GM21576 (cell line): ENCODE results near the gene CFAP45.

Experiments
- ATAC-seq: cut with Tn5 transposase; IDR thresholded peaks from one replicate; pipeline ENCODE4 v1.9.1; 2021; ENCODE audit warnings: mild to moderate bottlenecking, moderate library complexity; ENCODE audit not compliant: unreplicated experiment

Gene CFAP45

DNA sequence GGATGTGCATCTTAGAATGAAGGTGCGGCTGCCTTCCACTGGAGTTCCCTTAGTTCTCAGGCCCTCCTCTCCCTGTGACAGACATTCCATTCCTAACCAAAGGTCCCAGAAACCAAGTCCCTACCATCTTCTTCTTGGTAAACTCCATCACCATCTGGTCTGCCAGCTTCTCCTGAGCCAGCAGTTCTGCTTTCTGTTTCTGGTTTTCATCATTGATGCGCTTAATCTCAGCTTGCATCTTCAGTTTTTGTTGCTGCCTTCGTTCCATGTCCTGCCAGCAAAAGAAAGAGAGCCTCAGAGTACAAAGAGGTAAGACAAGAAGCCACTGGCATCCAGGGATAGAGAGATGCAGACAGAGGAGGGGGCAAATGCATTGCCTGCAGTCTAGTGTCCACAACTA lies 19.5 kb downstream of the CFAP45 start:
- no peak for ATAC-seq

DNA sequence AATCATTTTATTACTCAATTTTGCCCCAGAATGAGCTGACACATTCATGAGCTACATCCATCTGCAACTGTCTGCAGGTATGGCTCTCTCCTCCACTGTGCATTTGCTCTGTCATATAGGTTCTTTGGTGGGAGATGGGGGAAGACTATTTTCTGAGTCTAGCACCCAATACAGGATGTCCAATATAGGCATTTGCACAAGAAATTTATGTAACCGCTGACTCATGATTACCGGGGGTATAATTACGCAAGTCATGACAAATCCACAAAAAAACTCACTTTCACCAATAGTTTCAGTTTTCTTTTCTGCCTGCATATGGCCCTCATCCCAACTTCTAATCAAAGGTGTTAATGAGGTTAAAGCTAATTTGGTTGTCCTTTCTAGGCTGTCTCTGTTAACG lies 20.0 kb downstream of the CFAP45 start:
- ATAC-seq: no peak

DNA sequence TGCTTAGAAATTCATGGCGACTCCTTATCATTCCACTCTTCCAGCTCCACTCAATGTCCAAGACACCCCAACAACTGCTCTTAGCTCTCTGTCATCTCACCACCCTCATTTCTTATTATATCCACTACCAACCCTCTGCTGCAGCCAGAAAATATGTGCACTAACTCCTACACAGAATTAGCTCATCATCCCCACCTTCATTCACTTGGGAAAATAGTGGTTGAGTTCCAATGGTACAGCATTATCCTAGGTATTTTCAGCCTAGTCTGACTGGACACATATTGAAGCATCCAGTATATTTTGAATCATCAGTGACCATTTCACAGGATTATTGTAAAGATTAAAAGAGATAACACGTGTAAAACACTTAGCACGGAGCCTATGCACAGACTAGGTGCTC lies 20.8 kb downstream of the CFAP45 start:
- no peak for ATAC-seq

DNA sequence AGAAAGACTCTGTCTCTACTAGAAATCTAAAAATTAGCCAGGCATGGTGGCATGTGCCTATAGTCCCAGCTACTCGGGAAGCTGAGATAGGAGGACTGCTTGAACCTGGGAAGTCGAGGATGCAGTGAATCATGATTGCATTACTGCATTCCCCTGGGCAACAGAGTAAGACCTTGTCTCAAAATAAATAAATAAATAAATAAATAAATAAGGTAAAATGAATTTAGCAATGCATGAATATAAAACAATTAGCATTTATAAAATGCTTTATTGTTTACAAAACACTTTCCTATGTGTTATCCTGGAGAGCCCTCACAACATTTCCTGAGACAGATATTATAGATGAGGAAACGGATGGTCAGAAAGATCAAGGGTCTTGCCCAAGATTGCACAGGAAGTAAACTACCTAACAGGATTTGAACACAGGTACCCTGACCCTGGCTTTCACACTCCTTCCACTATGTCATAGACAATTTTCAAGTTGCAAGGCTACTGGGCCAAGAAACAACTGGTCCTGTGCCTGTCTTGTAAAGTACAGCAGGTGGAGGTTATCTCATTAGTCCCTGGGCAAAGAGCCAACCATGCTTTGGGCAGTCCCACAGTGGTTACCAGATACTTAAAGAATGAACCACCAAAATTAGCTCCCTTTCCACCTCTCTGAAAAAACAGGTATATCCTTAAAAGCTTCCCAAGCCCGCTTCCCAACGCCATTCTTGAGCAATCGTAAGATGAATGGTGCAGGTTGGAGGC lies 22.1 kb downstream of the CFAP45 start:
- ATAC-seq: no peak

DNA sequence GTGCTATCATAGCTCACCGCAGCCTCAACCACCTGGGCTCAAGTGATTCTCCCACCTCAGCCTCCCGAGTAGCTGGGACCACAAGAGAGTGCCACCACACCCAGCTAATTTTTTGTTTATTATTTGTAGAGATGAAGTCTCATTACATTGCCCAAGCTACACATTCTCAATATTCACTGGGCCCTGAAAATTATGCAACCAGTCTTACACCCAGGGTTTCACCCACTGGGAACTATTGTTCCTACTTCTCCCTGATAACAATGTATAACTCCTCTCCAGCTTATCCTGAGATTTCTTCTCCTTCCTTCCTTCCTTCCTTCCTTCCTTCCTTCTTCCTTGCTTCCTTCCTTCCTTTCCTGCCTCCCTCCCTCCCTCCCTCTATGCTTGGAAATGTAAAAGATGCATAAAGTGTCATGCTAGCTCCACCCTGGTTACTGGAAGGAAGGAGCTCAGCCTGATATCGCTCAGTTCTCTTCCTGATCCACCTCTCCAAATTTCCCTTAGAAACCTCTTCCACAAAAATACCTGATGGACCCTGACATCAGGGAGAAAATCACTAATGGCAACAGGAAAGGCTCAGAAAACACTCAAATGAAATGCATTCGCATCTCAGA lies 26.3 kb downstream of the CFAP45 start:
- ATAC-seq: no peak

DNA sequence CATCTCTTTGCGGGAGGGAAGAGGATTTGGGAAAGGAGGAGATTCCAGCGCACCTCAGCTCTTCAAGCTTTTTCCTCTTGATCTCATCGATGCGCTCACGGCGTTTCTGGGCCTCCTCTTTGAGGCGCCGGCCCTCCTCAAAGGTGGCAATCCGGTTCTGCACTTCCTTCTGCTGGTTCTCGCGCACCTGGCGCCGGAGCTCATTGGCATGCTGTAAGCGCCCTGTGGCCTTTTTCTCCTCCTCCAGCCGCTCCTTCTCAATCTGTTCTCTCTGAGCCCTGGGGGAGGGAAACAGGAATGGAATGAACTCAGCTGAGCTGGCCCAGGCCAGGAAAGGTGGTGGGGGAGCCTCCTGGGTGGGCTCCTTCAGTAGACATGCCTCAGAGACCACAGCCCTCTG lies 27.1 kb downstream of the CFAP45 start:
- no peak for ATAC-seq

DNA sequence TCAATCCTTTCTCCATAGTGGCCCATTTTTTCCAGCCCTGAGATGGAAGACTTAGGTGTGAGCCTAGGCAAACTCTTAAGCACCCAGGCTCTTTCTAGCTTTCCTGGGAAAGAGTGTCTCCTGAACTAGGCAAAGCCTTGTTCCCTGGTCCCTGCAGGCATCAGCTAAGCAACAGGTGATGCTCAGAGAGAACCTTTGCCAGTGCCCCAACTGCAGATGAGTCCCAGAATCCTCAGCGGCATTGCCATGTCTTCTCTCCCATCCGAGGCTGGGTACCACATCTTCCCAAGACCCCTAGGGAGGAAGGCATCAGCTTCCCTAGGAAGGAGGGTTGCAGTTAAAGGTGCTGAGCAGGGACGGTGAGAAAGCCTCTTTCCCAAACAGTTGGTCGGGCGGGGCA lies 29.3 kb downstream of the CFAP45 start:
- ATAC-seq: no peak

DNA sequence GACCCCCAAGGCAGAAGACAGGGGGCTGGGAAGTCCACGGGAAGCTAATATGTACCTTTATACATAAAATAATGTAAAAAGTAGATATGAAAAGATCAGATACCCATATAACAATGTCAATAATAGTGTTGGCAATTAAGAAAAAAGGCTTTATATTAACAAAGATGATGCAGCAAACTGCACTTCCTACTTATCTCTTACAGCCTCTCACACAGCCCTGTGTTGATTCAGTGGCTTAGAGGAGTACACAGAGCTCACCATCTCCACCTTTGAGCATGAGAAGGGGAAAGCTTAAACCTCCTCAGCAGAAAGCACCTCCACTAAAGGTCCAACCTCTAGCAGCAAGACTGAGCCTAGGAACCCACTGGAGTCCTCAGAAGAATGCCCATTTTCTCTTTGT lies 30.4 kb downstream of the CFAP45 start:
- ATAC-seq: no peak

DNA sequence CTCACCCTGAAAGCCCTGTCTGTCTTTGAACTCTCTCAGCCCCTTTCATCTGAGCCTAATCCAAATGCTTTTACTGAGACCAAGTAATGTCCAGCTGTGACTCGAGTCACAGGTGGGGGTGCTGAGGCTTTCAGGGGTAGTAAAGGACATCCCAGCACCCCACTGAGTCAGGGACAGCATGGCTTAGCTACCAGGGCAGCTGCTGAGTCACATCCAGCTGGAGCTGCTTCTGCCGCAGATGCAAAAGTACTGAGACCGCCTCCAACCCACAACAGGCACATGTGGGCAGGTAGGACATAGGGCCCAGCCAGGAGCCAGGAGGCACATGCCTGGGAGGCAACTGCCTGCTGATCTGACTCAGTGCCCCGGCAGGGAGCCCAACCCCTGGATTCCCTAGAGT lies 30.8 kb downstream of the CFAP45 start:
- no peak for ATAC-seq

DNA sequence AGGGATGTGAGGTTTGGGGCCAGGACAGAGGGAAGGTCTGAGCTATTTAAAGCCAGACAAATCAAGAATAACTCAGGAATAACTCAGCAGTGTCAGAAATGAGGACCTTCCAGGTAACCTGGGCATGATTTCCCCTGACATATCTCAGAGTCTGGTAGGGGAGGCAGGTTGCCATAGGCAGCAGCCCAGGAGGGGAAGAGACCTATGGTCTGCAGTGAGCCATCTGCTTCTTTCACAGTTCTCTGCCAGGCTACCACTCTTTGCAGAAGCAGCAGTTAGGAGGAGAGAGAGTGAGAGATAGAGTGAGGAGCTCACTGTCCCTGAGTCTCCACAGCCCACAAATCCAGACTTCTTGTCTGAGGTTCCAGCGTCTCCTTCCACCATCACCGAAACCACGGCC lies 31.2 kb downstream of the CFAP45 start:
- no peak for ATAC-seq

DNA sequence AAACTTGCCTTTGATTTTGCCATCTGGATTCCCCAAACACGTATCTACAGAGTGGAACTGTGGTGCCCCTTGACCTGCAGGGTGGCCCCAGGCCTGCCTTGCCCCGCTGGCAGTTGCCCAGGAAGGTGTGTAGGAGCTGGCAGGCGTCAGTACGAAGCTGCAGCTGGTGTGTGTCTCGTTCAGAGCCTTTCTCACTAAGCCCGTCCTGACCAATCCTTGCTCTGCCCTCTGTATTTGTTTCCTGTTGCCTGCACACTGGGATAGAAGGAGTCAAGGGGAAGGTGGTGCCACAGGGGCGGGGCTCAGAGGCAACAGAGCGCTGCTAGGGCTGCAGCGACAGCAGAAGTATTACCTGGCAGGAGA lies 32.3 kb downstream of the CFAP45 start:
- ATAC-seq: no peak

DNA sequence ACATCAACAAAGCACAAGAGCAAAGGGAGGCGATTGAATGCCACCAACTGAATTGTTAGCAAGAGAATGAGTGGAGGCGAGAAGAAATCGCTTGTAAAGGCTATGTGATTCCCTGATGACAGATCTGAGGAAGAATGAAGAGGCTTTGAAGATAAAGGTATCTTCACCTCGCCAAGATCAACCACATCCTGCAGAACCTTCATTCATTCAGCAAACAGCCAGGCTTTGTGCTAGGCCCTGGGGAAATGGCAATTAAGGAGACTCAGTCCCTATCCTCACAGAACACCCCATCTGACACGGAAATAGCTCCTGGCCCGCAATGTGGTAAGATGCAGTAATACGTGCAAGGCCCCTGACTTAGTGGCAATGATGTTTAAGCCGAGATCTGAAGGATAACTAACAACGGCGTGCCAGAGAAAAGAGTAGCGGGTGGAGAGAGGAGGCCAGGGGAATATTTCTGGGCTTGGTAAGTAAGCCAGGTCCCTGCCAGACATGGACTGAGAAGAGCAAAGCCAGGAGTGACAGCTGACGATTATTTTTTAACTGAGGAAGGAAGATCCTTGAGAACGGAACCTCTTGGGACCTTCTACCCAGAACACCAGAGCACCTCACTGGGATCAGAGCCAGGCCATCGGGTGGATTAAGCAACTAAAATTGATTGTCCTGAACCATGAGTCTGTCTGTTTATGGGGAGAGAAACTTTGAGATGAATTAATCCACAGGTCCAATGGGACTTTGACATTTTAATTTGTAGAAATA lies 32.9 kb downstream of the CFAP45 start:
- ATAC-seq: no peak

DNA sequence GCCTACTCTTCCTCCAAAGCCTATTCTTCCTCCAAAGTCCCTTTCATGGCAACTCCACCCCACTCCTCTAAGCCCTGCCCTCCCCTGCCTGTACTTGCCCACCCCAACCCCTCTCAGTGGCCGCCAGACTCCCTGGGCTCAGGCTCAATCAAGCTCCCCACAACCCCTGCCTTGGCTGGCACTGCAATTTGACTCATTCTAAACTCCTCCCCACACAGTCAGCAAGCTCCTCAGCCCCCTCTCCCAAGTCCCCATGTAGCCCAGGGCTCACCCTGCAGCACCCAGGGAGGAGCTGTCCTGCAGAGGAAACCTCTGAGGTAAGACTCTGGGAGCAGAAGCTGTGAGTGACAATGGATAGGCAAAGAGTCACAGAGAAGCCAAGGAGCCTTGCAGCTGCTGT lies 33.9 kb downstream of the CFAP45 start:
- no peak for ATAC-seq

DNA sequence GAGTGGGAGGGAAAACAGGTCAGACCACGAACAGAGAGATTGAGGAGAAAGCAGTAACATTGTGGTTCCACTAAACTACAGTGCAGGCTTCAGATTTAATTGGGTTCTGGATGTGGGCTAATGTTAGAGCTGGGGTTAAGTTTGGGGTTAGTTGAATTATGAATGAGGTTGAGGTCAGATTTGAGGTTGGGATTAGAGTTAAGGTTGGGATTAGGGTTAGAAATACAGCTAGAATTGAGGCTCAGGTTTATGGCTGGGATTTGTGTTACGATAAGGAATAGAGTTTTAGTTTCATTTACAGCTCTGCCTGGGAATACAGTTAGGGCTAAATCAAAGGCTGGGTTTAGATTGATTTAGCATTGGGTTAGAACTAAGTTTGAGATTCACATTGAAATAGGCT lies 35.7 kb downstream of the CFAP45 start:
- no peak for ATAC-seq

DNA sequence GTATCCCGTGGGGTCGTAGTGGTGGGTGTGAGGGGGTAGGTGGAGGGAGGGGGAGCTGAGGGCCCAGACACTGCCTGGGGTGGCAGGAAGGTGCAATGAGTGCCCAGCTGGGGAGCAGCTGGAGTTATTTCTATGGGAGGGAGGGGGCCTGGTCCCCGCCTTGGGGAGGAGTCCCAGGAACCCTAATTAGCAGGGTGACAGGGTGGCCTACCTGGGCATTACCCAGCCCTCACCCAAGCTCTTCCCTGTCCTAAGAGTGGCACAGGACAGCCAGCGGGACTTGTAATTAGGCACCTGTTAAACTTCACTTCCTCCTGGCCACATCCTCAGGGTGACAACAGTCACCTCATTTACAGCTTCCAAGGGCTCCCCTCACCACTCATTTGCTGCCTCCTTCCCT lies 37.4 kb downstream of the CFAP45 start, which contains the start of gene VSIG8:
TSS of gene VSIG8 (minus strand) at position 101 of the 400 bp plus-strand sequence. CDS start 136 bp downstream, outside the sequence.
- no peak for ATAC-seq

DNA sequence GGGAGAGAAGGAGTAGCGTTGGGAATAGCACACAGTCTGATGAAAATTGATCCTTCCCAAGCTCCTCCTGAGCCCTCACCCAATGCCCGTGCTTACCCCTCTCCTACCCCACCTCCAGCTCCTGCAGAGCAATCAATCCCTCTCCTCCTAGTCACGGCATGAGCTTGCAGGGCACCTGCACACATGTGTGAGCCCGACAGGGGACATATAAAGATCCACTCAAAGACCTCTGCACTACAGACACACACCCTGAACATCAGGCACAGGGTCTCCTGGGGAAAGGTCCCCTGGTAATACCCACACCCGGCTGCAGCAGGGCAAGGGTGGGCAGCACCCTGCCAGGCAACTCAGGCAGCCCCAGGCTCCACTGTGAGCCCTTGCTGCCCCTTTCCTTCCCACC lies 37.9 kb downstream of the CFAP45 start:
- no peak for ATAC-seq

DNA sequence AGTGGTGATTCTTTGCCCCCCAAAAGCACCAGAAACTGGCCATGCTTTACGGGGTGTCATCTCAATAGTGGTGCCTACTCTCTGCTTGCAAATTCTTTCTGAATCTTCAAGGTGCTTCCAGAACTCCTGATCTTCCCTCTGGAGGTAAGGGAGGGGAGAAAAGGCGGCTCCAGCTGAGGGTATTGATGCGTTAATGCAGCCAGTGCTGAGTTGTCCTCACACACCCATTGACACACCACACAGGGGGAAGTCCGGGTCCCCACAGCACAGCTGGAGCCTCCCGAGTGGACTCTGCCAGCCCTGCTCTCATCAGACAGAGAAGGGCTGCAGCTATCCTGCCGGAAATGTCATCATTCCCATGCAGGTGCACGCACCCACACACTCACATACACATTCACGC lies 38.7 kb downstream of the CFAP45 start:
- ATAC-seq: no peak

DNA sequence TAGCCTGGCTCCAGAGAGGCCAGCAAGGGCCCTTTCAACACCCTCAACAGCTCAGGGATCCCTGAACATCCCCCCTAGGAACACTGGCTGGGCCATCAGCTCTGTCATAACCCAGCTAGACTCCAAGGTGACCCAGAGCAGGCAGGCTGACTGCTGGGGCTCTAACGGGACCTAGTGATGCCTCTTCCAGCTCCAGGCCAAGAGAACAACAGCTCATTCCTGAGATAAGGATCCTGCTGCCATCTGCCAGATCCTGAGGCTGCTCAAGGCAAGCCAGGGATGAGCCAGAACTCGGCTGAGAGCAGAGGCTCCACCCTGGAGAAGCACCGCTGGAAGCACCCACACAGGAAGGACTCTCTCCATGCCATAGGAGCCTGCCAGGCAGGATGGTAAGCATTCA lies 39.5 kb downstream of the CFAP45 start:
- no peak for ATAC-seq

DNA sequence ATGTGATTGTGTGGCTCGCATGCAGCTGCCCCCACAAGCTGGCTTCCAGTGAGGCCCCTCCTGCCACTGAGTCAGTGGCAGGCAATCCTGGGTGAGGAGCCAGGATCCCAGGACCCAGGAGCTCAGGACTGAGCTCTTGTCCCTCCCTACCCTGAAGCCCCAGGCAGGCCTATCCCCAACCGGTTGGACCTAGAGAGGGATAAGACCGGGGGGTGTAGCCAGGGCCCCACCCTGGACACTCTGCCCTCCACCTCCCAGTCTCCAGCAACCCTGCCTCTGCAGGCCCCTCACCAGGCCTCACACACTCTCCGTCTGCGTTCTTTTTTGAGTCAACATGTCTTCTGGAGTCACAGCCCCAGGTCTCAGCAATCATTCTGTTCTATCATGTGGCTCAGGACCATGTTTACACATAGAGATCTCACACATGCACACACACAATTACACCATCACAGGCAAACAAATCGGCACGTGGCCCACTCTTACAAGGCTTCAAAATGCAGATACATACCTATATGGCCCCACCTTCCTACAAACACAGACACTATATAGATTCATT lies 40.1 kb downstream of the CFAP45 start:
- no peak for ATAC-seq

DNA sequence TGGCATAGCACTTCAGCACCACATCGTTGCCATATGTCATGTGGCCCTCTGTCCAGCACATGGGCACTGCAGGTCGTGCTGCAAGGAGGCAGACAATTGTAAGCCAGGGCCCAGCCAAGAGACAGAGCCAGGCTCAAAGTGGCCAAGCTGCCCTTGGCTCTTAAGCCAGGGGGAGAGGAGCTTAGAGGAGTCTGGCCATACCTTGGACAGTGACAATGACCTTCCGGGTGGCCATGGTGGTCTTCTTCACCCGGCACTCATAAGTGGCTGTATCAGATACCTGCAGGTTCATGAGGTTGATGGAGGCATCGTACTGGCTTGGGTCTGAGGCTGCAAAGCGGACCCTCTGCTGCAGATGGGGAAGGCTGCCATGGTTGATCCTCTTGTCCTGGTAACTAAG lies 42.1 kb downstream of the CFAP45 start:
- no peak for ATAC-seq

DNA sequence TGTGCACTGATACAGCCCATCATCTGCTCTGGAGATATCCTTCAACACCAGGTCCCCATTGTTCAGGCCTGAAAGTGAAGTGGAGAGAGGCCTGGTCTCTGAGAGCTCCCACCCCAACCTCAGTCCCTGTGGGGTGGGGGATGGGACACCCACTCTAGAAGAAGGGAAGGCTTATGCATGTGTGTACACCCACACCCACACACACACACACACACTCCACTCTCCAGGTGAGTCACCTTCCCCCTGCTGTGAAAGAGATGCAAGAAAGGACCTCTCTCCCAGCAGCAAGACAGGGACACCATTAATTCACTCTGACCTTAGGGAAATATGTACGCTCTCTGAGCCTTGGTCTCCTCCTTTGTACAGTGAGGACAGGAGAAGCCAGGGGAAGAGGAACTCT lies 43.4 kb downstream of the CFAP45 start:
- ATAC-seq: no peak

DNA sequence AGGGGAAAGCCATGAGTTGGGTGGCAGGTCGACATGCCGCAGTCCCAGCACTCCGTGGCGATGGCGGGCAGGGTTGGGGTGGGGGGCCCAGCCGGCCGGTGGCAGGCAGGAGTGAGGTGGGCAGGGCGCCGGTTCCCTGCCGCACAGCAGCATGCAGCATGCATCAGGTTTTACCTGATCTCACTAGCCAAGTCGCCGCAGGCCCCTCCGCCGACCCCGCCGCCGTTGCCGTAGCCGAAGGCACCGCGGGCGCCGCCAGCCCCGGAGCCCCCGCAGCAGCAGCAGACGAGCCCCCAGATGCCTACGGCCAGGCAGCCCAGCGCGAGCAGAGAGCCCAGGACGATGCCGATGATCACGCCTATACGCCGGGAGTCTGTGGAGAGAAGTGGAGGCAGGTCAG lies 44.3 kb downstream of the CFAP45 start:
- no peak for ATAC-seq
